Measurements from ENCODE around the gene SNAP25. TPM values are rescaled to one million over a fixed set of nuclear protein-coding genes. Genes with fewer than 3 reads are reported as not detected.

The SNAP25 gene
- total RNA-seq, 1 experiment from 2014 or later = not detected

- Histone ChIP-seq H3K9me3 (ENCODE audit: low read length) (no peaks in the 10 kb centered on the region), H3K27ac (ENCODE audit: low read length) (no peak overlapping the region), H3K4me1 (ENCODE audit: insufficient read depth, low read length) (peaks cover 10% of the 10 kb centered on the region; the same call in 1 of the 2 replicates), H2AFZ (ENCODE audit: low read length) (no peak overlapping the region), H3K9me2 (replicated peaks; ENCODE audit: low read length) (no peaks in the 10 kb centered on the region), H3K4me3 (ENCODE audit: low read length) (no peak overlapping the region), H3K9ac (ENCODE audit: low read length) (no peak overlapping the region), H3K79me2 (ENCODE audit: low read length) (no peaks in the 10 kb centered on the region), H3K4me2 (ENCODE audit: low read length) (no peak overlapping the region), H4K20me1 (ENCODE audit: low read length) (no peaks in the 10 kb centered on the region), H3K27me3 (ENCODE audit: low read length) (peaks cover 54% of the 10 kb centered on the region), H3K36me3 (ENCODE audit: low read depth, low read length) (no peaks in the 10 kb centered on the region), H3F3A (ENCODE audit: low read length, unreplicated experiment) (no peaks in the 10 kb centered on the region)
- DNase-seq (no peak), ATAC-seq (no peak)
- CTCF ChIA-PET = no interaction called here
- POLR2A ChIA-PET (ENCODE audit: unreplicated experiment) = no interaction called here
- BruUV-seq (replicated peaks) = no TSS peak
- intact Hi-C loops (cut with micrococcal nuclease) = no loop called here
- TF ChIP-seq EZH2 (IDR thresholded peaks at IDR 0.05; ENCODE audit: low read length, unreplicated experiment) (no peak), CTCF (conservative IDR thresholded peaks at IDR 0.05; ENCODE audit: low read depth, low read length) (no peak), EZH2phosphoT487 (IDR thresholded peaks at IDR 0.05; ENCODE audit: borderline replicate concordance, low read length) (no peak)
Measured at GRCh38 chr20:10174400-10174799, 44.2 kb upstream of the SNAP25 start.

GRCh38 chr20:10177326-10177725 lies 41.3 kb upstream of the SNAP25 start:
- no peak for ATAC-seq

More at GRCh38 chr20:10177326-10177725, 41.3 kb upstream of the SNAP25 start:
- peaks cover 53% of the 10 kb centered on the region for H3K27me3 ChIP-seq (ENCODE audit: low read length)
- H3K9me2 ChIP-seq (replicated peaks; ENCODE audit: low read length) = no peaks in the 10 kb centered on the region
- intact Hi-C loops (cut with micrococcal nuclease) = no loop called here
- H3K9me3 ChIP-seq (ENCODE audit: low read length) = no peaks in the 10 kb centered on the region
- H3K4me1 ChIP-seq (ENCODE audit: insufficient read depth, low read length) = peaks cover 5% of the 10 kb centered on the region; the same call in 1 of the 2 replicates
- H4K20me1 ChIP-seq (ENCODE audit: low read length) = no peaks in the 10 kb centered on the region
- no peak overlapping the region for H3K4me2 ChIP-seq (ENCODE audit: low read length)
- no peaks in the 10 kb centered on the region for H3F3A ChIP-seq (ENCODE audit: low read length, unreplicated experiment)
- BruUV-seq (replicated peaks) = no TSS peak
- ChIA-PET CTCF (no interaction called here), POLR2A (ENCODE audit: unreplicated experiment) (no interaction called here)
- no peak for DNase-seq
- no peak overlapping the region for H3K27ac ChIP-seq (ENCODE audit: low read length)
- no peak overlapping the region for H2AFZ ChIP-seq (ENCODE audit: low read length)
- no peak for TF ChIP-seq EZH2 (IDR thresholded peaks at IDR 0.05; ENCODE audit: low read length, unreplicated experiment)
- no peak for TF ChIP-seq CTCF (conservative IDR thresholded peaks at IDR 0.05; ENCODE audit: low read depth, low read length)
- TF ChIP-seq EZH2phosphoT487 (IDR thresholded peaks at IDR 0.05; ENCODE audit: borderline replicate concordance, low read length) = no peak
- H3K9ac ChIP-seq (ENCODE audit: low read length) = no peak overlapping the region
- no peaks in the 10 kb centered on the region for H3K79me2 ChIP-seq (ENCODE audit: low read length)
- H3K4me3 ChIP-seq (ENCODE audit: low read length) = no peak overlapping the region
- H3K36me3 ChIP-seq (ENCODE audit: low read depth, low read length) = no peaks in the 10 kb centered on the region
